Limb (tissue), 2 donors: ENCODE data around the gene ADGRB2.
"Not testable (repeated sequence)": the region's sequence is repeated elsewhere in the genome, so short reads cannot be mapped to it uniquely, and the experiment has no call there.

ENCODE experiments used
- DNase-seq, 2 donors: peaks; one replicate each; pipeline ENCODE4 v3.0.0-alpha.2; 2016; ENCODE audit errors: extremely low spot score in 2 of 2

Gene ADGRB2

DNA sequence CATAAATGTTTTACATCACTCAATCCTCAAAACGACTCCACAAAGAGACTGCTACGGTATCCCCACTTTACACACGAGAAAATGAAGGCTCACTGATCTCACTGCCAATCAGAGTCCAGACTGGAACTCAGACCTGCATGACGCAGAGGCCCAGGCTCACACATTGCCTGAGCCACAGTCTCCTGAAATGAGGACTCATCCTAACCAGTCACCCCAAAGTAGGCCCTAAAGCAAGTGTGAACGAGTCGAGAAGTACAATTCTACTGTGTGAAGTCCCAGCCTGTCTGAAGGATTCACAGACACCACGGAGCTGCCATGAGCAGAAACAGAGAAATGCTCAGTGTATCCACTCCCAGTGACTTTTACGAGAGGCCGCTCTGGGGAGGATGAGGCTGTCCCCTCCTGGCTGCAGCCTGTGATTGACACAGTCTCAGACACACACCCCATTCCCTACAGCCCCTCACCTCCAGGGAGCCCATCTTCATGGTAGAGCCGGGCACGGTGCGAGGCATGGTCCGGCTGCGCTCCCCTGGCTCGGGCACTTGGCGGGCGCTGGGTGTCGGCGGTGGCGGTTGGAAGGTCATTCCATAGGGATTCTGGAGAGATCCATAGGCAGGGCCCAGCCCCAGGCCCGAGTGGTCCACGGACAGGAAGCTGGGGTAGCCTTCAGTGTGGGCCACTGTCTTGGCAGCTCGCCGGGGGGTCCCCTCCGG lies 33.6 kb downstream of the ADGRB2 start:
- no peak for DNase-seq

DNA sequence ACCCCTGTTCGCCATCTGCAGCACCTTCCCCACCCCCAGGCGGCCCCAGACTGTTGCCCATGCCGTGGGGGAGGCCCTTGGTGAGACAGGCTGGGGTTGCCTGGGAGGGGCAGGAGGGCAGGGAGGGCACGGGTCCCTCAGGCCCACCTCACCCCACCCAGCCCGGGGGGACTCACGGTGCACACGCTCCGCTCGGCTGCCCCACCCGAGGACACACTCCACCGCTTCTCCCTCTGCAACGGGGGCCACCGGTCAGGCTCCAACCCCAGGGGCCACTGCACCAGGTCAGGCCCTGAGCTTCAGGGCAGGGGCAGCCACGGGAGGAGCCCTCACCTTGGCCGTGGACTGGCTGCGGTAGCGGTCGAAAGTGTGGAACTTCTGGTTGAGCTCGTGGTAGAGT lies 36.3 kb downstream of the ADGRB2 start:
- no peak for DNase-seq

DNA sequence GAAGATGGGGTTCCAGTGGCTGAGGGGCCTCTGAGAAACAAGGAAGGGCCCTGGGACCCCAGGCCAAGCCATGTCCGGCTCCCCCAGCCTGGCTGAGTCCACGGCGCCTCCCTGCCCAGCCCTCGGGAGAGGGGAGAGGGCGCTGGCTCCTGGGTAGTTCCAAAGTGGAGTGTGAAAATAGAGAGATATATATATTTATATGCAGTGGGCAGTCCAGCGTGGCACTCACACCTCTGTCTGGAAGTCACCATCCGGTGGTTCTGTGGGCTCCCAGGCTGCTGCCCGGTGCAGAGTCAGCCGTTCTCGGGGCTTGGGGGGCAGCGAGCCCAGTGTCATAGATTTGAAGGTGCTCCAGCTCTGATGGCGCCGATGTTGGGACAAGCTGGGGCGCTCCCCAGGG lies 36.9 kb downstream of the ADGRB2 start:
- no peak for DNase-seq

DNA sequence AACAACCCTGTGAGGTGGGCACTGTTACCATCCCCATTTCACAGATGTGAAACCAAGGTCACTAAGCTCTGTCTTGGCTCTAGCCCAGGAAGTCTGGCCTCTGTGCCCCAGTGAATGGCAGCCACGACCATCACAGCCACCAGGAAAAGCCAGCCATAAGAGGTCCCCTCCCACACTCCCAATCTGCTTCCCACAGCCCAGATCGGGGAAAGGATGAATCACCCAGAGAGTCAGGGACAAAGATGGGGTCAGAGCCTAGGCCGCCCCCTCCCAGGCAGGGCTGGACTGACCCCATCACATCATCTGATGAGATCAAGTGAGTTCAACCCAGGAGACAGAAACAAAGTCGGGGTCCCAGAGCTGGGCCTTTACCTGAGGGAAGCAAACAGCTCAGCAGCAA lies 37.4 kb downstream of the ADGRB2 start:
- no peak for DNase-seq

DNA sequence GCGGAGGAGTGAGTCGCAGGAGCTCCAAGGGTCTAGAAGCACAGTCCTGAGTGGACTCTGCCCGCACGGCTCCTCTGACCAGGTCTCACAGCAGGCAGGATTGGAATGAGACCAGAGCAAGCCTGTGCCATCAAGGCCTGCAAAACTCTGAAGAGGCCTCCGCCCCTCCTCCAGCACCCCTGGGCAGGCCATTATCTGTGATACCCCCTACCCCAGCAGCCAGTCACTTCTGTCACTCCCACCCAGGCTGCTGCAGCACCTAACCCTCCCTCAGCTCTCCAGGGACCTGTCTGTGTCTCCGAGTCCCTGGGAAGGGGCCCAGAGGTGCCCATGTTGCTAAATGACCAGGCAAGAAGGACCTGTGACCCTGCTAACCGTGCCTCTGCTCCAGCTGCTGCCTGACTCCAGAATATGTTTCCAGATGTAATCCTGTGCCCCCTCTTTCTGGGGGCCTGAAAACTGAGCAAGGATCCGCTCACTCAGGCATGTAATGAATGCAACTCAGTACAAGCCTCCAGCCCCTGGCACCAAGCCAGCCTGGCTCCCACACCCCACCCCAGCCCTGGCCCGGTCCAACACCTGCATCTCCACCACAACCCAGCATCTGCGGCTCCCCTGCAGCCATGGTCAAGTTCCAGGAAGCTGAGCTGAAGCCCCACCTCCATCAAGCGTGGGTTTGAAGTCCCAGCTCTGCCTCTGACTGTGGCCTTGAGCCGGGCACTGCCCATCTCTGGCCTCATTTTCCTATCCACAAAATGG lies 38.2 kb downstream of the ADGRB2 start:
- DNase-seq, result peak in 1 of 2 donors; percentile 55

DNA sequence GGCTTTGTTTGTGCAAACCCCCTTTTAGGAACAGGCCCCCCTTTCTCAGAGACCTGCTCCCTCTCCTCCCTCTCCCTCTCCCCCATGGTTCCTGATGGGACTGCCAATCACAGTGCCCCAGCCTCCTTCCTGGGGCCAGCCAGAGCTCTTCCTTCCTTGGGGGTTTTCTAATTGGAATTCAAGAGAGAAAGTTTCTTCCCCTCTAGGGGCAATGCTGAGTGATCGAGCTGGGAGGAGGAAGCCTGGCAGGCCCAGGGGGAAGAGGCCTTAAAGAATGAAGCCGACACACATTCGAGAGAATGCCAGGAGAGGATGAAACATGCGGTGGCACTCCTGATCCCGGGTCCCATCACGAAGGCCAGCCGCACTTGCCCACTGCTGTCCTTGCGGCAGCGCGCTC lies 39.0 kb downstream of the ADGRB2 start:
- DNase-seq, result no peak

DNA sequence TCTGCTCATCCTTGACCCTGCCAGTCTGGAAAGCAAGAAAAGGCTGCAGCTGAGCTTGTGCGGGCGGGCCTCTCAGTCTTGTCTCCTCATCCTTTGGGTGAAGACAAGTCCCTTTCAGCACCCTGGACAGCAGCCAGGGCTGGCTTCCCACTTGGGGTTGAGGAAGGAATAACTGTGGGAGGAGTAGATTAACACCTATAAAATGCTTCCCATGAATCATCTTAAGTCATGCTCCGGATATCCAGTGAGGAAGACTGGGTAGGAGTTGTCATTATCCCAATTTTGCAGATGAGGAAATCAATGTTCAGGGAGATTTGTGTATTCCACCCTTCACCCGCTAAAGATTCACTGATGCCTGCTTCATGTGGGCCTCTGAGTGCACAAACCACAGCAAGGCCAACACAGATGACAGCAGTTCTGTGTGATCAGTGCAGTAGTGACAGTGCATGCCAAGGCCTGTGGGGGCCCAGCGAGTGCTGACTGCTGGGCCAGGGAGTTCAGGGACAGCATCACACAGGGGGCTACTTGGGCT lies 40.2 kb downstream of the ADGRB2 start:
- peak; percentile 60 to 81 for DNase-seq

DNA sequence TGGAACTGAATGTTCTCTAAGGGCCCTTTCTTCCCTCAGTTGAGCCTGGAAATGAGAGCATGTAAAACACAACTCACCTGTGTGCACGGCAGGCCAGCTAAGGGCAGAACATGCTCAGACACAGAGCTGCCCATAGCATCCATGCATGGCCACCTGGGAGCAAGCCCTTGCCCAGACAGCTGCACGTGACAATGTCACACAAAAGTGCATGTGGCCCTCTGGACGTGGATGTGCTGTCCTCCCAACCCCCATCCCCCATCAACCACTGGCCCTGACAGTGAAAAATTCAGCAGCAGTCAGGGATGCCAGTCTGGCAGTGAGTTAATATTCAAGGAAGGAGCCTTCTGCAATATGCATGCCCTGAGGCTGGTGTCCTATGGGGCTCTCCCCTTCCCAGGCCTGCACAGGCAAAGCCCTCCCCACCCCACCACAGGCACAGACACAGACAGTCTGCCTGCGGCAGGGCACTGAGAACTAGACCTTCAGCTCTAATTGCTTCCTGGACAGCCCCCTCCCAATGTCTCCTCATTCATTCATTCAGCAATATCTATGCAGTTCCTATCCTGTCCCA lies 45.7 kb downstream of the ADGRB2 start:
- DNase-seq, result no peak

DNA sequence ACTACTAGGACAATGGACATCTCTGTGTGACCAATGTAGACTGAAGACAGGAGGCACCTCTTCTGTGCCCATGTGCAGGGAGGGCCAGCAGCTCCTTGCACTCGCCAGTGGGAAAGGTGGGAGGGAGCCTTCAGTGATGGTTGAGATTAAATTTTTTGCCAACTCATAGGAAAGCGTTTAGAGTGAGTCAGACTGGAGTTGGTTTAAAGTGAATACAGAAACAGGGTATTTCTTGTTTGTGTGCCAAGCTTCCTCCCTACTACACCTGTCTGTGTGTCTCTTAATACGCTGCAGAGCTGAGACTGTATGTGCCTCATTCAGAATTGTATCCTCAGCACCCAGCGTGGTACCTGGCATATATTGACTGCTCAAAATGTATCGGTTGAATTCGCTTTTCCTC lies 46.8 kb downstream of the ADGRB2 start:
- no peak for DNase-seq

DNA sequence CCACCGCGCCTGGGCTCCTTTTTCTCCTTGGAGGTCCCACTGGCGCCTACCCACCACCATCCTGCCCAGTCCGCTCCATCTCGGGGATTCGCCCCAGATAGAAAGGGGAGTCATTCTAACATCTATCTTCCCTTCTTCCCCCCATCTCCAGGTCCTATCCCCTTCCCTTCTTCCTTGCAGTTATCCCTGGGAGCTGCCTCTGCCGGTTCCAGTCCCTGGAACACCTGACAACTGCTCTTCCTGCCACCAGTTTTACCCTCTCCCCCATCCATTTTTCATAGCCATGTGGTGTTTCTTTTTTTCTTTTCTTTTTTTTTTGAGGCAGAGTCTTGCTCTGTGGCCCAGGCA lies 48.3 kb downstream of the ADGRB2 start:
- DNase-seq, result no peak

DNA sequence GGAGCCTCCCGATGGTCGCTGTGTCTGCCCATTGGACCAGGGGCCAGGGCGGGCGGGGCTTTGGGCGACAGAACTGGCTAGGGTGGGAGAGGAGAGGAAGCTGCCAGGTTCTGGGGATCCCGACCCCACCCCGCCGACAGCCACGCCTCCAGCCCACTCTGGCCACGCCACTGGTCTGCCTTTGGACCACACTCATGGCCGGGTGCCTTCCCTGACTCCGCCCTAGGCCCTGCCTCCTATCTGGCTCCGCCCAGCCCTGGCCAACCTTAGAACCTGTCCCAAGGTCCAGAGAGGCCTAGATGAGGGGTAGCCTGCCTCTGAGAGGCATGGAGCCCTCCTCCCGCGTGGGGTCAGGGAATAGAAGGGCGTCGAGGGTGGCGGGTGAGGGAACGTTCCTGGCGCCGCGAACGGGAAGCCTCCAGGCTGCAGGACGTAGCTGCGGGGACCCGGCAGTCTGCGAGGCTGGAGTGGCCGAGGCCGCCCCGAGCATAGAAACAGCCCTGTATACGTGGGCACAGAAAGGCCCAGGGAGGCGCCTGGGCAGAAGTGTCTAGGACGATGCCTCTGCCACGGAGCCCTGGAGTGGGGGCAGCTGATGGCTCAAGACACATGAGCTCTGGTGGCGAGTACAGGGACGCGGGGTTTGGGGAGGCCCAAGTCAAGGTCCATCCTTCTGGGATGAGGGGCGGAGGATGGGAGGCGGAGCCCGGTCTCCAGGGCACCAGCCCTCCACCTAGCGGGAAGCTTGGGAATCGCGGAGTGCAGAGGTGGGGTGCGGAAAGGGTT lies 48.9 kb downstream of the ADGRB2 start:
- peak; percentile 93 for DNase-seq

DNA sequence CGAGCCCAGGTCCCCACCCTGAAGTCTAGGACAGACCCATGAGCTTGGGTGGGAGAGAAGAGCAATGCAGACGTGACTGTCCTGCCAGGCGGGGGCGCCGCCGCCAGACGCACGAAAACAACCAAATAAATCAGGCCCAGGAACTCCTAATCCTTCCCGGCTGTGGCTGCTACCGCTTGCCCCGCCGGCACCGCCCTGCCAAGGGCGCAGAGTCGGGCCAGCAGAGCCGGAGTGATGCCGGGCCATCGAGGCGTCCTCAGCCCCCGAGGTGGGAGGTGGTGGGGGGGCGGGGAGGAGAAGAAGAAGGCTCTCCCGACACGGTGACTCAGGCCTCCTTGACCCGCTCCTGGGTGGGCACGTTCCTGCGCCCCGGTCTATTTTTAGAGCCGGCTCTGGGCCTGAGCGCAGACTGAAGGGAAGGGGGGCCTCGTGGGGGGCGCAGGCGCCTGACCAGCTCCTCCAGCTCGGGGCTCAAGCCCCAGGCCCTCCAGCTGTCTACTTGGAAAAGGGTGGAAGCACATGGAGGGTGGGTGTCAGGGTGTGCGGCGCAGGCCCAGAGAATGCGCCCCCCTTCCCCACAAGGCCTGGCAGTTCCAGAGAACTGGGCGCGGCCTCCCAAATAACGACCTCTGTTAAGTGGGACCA lies 49.6 kb downstream of the ADGRB2 start:
- DNase-seq, result peak; percentile 83

DNA sequence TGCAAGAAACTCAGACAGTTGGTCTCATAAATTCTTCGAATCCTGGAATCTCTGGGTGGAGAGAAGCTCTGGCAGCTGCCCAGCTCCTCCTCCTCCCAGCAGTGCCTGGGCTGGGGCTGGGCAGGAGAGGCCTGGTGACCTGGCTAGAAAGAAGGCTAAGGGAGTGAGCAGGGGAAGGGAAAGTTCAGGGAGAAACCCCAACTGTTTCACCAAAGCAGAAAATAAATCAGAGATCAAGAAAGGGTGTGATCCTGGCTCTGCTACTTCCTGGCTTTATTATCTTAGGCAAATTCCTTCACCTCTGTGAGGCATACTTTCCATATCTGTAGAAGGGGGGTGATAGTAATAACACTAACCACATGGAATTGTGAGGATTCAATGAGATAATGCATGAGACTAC lies 51.5 kb downstream of the ADGRB2 start:
- DNase-seq, result peak; percentile 58 to 62

DNA sequence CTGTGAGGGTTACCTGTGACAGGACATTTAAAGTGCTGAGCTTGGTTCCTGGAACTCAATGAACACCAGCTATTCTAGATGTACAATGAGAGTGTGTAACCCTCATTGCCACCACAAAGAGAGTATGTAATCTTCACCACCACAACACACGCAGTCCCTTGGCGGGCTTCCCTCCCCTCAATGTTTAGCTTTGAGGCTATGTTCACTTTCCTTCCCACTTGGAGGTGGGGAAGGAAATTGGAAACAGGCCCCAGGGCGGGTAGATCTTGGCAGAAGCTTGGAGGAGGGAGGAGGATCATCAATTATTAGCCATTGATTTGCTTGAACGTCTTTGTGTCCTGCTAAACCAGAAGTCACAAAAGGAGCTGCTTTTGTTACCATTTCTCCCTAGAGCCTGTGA lies 52.1 kb downstream of the ADGRB2 start:
- no peak for DNase-seq

DNA sequence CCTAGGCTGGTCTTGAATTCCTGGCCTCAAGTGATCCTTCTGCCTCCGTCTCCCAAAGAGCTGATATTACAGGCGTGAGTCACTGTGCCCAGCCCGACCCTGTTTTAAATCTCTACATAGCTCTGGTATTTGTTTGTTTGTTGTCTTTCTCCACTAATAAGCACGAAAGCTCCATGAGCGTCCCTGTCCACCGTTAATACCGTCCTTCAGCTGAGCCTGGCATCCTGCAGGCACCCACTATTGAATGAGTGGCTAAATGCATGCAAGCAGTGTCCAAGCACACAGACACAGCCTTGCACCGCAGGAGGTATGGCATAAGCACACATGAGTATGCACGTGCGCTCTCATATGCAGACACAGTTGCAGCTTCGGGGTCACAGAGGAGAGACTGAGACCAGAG lies 55.8 kb downstream of the ADGRB2 start:
- DNase-seq, result no peak

DNA sequence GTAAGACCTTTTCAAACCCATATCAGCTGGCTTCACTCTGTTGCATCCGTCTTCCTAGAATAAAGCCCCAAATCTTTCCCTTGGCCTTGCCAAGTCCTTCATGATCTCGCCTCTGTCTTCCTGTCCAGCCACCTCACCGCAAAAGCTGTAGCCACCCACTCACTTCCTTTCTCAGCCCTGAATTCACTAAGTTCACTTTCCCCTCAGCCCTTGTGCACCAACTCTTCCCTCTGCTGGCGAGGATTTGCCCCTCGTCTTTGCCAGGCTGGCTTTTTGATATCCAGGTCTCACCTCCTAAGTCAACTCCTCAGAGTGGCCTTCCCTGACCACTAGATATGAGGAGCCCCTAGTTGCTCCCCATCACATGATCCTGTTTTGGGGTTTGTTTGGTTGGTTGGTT lies 56.4 kb downstream of the ADGRB2 start:
- DNase-seq, result no peak

DNA sequence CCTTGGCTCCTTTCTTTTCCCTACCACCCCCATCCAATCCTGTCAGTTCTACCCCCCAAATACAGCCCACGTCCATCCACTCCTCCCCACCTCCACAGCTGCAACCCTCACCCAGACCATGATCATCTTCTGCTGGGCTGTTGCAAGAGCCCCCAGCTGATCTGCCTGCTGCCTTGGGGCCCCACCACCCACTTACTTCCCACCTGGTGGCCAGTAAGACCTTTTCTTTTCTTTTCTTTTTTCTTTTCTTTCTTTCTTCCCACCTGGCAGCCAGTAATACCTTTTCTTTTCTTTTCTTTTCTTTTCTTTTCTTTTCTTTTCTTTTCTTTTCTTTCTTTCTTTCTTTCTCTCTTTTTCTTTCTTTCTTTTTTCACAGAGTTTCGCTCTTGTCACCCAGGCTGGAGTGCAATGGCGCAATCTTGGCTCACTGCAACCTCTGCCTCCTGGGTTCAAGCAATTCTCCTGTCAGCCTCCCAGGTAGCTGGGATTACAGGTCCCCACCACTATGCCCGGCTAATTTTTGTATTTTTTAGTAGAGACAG lies 57.0 kb downstream of the ADGRB2 start:
- DNase-seq, result not testable (repeated sequence)

DNA sequence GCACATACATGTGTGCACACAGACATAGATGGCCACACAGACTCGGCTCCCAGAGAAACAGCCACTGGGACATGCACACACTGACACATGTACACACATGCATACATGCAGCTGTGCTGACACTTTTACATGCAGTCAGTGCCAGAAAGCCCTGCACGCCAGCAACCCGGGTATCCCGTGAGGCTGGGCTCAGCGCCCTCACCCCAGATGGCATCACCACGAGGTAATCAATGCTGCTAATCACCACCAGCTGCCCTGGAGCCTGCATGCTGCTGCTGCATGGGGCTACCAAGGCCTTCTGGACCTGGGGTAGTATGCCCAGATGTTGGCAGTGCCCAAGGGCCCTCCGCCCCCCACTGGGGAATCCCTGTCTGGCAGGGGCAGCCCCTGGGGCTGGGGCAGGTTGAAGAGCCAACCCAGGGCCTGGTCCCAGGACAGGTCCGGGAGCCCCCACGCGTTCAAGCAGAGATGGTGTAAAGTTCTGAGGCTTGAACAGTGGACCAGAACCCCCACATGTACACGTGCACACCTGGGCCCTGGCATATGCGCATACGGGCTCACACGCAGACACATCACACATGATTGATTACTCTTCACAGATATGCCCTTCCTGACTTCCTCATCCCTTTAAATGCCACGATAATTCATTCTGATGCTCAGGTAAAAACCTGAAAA lies 57.6 kb downstream of the ADGRB2 start:
- no peak for DNase-seq

DNA sequence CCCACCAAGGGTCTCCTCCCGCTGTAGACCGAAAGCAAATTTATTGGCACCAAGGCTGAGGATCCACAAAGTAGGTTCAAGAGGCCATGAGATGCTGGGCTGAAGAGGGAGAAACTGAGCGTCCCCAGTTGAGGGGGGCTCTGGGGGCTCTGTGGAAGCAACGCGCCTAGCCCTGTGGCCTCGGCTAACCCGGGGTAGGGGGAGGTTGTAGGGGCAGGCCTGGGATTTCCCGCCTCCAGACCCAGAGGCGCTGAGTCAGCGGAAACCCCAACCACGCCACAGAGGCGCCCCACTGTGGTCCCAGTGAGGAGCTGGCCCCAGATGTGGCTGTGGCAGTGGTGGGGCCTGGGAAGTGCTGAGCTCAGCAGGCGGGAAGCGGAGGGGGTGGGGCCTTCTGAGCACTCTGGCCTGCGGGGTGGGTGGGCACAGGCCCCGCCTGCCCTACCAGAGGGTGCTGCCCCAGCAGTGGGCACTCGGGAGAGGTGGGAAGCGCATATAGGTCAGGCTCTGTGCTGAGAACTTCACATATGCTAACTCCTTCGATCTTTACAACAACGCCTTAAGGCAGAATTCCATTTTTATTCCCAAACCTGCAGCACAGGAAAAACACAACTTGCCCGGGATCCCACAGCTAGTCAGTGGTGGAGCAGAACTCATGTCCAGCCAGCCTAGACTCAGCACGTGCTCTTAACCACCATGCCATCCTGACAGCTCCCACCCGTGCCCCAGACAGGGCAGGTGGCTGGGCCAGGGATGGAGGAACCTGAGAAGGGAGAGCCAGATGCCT lies 58.9 kb downstream of the ADGRB2 start:
- peak; percentile 69 to 76 for DNase-seq
